ENCODE data around the gene TERT.

TERT gene

GRCh38 chr5:1221721-1222120 lies 73.1 kb downstream of the TERT start:
- no peak for TF ChIP-seq CTCF (IDR thresholded peaks at IDR 0.05; ENCODE audit: borderline replicate concordance, insufficient read depth, low read depth, low read length)
- H3K4me3 ChIP-seq (ENCODE audit: low read depth, low read length): no peak overlapping the region

GRCh38 chr5:1220831-1221230 lies 74.0 kb downstream of the TERT start:
- TF ChIP-seq CTCF (IDR thresholded peaks at IDR 0.05; ENCODE audit: borderline replicate concordance, insufficient read depth, low read depth, low read length): no peak

GRCh38 chr5:1220351-1220750 lies 74.5 kb downstream of the TERT start:
- no peak for TF ChIP-seq CTCF (IDR thresholded peaks at IDR 0.05; ENCODE audit: borderline replicate concordance, insufficient read depth, low read depth, low read length)
- no peak overlapping the region for H3K4me3 ChIP-seq (ENCODE audit: low read depth, low read length)

More at GRCh38 chr5:1220831-1221230, 74.0 kb downstream of the TERT start:
- no peak overlapping the region for H3K4me3 ChIP-seq (ENCODE audit: low read depth, low read length)

- H3K4me3 ChIP-seq (ENCODE audit: low read depth, low read length): no peak overlapping the region
- no peak for TF ChIP-seq CTCF (IDR thresholded peaks at IDR 0.05; ENCODE audit: borderline replicate concordance, insufficient read depth, low read depth, low read length)
These were observed 75.1 kb downstream of the TERT start for GRCh38 chr5:1219768-1220100.

- H3K4me3 ChIP-seq (ENCODE audit: low read depth, low read length): no peak overlapping the region
- TF ChIP-seq CTCF (IDR thresholded peaks at IDR 0.05; ENCODE audit: borderline replicate concordance, insufficient read depth, low read depth, low read length): no peak
These were observed 75.6 kb downstream of the TERT start for GRCh38 chr5:1219098-1219767.

- no peak for TF ChIP-seq CTCF (IDR thresholded peaks at IDR 0.05; ENCODE audit: borderline replicate concordance, insufficient read depth, low read depth, low read length)
- no peak overlapping the region for H3K4me3 ChIP-seq (ENCODE audit: low read depth, low read length)
These were observed 76.4 kb downstream of the TERT start for GRCh38 chr5:1218351-1219080.

Data from GM12875 (cell line).